SK-N-SH treated with all-trans-retinoic acid at 6 μM for 48 hours (cell line): ENCODE data around the gene PMVK.

Source experiments
- ATAC-seq: fragments of 200-7000 bp; cut with Tn5 transposase; 3 replicates; pipeline ENCODE4 v1.9.1; 2020; ENCODE audit warnings: mild to moderate bottlenecking, moderate library complexity
- ARNTL ChIP-seq: fragments of 450-650 bp; formaldehyde crosslinking; IDR thresholded peaks from 2 replicates; pipeline ENCODE4 v1.5.0; 2020; ENCODE audit warnings: low read depth, mild to moderate bottlenecking, moderate library complexity, borderline replicate concordance
- BACH2 ChIP-seq: fragments of 250-450 bp; sonication (Bioruptor Pico); IDR thresholded peaks from 2 replicates; pipeline ENCODE4 v1.9.0; 2021; ENCODE audit warnings: mild to moderate bottlenecking, borderline replicate concordance
- CSDC2 ChIP-seq: fragments of 250-450 bp; sonication (Bioruptor Pico); IDR thresholded peaks from 2 replicates; pipeline ENCODE4 v1.5.0; 2020; ENCODE audit warnings: mild to moderate bottlenecking, moderate library complexity
- GLIS3 ChIP-seq: fragments of 250-450 bp; sonication (Bioruptor Pico); IDR thresholded peaks from 2 replicates; pipeline ENCODE4 v1.5.0; 2020; ENCODE audit warnings: mild to moderate bottlenecking, moderate library complexity
- ISL1 ChIP-seq: fragments of 250-450 bp; sonication (Bioruptor Pico); IDR thresholded peaks from 2 replicates; pipeline ENCODE4 v2.1.2; 2022; ENCODE audit warnings: mild to moderate bottlenecking, moderate library complexity
- OSR1 ChIP-seq: fragments of 250-450 bp; sonication (Bioruptor Pico); IDR thresholded peaks from 2 replicates; pipeline ENCODE4 v1.8.0; 2022; ENCODE audit warnings: moderate library complexity, mild to moderate bottlenecking, inconsistent platforms
- PPARA ChIP-seq: fragments of 250-450 bp; sonication (Bioruptor Pico); IDR thresholded peaks from 2 replicates; pipeline ENCODE4 v1.5.0; 2020; ENCODE audit warnings: mild to moderate bottlenecking, borderline replicate concordance
- RARB ChIP-seq: fragments of 250-450 bp; sonication (Bioruptor Pico); IDR thresholded peaks from 2 replicates; pipeline ENCODE4 v1.8.0; 2021; ENCODE audit warnings: mild to moderate bottlenecking, moderate library complexity
- SNAI2 ChIP-seq: fragments of 250-450 bp; sonication (Bioruptor Pico); IDR thresholded peaks from 2 replicates; pipeline ENCODE4 v1.5.0; 2020; ENCODE audit warnings: mild to moderate bottlenecking, moderate library complexity
- TCF4 ChIP-seq: fragments of 250-450 bp; sonication (Bioruptor Pico); IDR thresholded peaks from 2 replicates; pipeline ENCODE4 v1.8.0; 2021; ENCODE audit warnings: mild to moderate bottlenecking, moderate library complexity, borderline replicate concordance
- TOX ChIP-seq: fragments of 250-450 bp; sonication (Bioruptor Pico); IDR thresholded peaks from 2 replicates; pipeline ENCODE4 v1.8.0; 2021; ENCODE audit warnings: mild to moderate bottlenecking, moderate library complexity, borderline replicate concordance
- ZC3H10 ChIP-seq: fragments of 250-450 bp; sonication (Bioruptor Pico); IDR thresholded peaks from 2 replicates; pipeline ENCODE4 v1.5.1; 2021; ENCODE audit warnings: mild to moderate bottlenecking, moderate library complexity
- ZNF565 ChIP-seq: fragments of 450-650 bp; formaldehyde crosslinking; conservative IDR thresholded peaks from 2 replicates; pipeline ENCODE4 v1.5.0; 2020; ENCODE audit warnings: low read depth, mild to moderate bottlenecking, moderate library complexity
- ZNF70 ChIP-seq: fragments of 450-650 bp; formaldehyde crosslinking; IDR thresholded peaks from 2 replicates; pipeline ENCODE4 v1.5.0; 2020; ENCODE audit warnings: mild to moderate bottlenecking, moderate library complexity
- ZNF8 ChIP-seq: fragments of 450-650 bp; formaldehyde crosslinking; IDR thresholded peaks from 2 replicates; pipeline ENCODE4 v1.5.0; 2020; ENCODE audit warnings: mild to moderate bottlenecking, moderate library complexity
- TF ChIP-seq, protein P1 (sequence below): fragments of 250-450 bp; sonication (Bioruptor Pico); IDR thresholded peaks from 2 replicates; pipeline ENCODE4 v1.5.1; 2021; ENCODE audit warnings: mild to moderate bottlenecking, moderate library complexity
- TF ChIP-seq, protein P2 (sequence below): fragments of 250-450 bp; sonication (Bioruptor Pico); IDR thresholded peaks from 2 replicates; pipeline ENCODE4 v1.8.0; 2021; ENCODE audit warnings: low read depth, mild to moderate bottlenecking, moderate library complexity, borderline replicate concordance
- TF ChIP-seq, protein P3 (sequence below): fragments of 250-450 bp; sonication (Bioruptor Pico); IDR thresholded peaks from 2 replicates; pipeline ENCODE4 v1.8.0; 2020; ENCODE audit warnings: mild to moderate bottlenecking, moderate library complexity, borderline replicate concordance
- TF ChIP-seq, protein P4 (sequence below): fragments of 250-450 bp; sonication (Bioruptor Pico); IDR thresholded peaks from 2 replicates; pipeline ENCODE4 v1.5.0; 2020; ENCODE audit warnings: mild to moderate bottlenecking, moderate library complexity
- TF ChIP-seq, protein P5 (sequence below): fragments of 250-450 bp; sonication (Bioruptor Pico); IDR thresholded peaks from 2 replicates; pipeline ENCODE4 v1.5.1; 2020; ENCODE audit warnings: low read depth, mild to moderate bottlenecking, moderate library complexity

Gene PMVK

DNA sequence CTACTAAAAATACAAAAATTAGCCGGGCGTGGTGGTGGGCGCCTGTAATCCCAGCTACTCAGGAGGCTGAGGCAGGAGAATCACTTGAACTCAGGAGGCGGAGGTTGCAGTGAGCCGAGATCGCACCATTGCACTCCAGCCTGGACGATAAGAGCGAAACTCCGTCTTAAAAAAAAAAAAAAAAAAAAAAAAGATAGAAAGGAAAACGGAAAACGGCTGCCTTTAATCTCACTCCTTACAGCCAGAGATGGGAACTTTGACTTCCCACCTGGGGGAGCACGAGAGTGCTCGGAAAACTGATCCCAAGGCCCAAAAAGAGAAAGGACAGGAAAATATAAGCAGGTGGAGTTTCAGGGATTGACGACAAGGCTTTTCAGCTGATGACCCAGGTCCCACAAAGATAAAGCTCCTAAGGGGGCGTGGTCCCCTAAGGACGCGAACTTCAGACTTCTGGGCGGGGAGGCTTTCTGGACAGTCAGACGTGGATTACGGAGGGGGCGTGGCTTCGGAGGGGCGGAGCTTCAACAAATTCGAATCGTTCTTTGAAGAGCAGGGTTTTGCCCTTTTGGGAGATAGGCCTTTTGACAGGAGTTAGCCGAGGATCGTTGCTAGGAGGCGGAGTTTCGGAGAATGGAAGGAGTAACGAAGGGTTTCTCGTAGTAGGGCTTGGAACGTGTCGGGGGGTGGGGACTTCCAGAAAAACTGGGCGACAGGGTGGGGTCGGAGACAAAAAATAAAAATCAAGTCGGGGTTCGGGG is 37.0 kb upstream of the PMVK start:
- ATAC-seq = peak; percentile 25
- TF ChIP-seq, protein P1, sequence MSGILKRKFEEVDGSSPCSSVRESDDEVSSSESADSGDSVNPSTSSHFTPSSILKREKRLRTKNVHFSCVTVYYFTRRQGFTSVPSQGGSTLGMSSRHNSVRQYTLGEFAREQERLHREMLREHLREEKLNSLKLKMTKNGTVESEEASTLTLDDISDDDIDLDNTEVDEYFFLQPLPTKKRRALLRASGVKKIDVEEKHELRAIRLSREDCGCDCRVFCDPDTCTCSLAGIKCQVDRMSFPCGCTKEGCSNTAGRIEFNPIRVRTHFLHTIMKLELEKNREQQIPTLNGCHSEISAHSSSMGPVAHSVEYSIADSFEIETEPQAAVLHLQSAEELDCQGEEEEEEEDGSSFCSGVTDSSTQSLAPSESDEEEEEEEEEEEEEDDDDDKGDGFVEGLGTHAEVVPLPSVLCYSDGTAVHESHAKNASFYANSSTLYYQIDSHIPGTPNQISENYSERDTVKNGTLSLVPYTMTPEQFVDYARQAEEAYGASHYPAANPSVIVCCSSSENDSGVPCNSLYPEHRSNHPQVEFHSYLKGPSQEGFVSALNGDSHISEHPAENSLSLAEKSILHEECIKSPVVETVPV (CRISPR knock-in tag) = no peak
- TF ChIP-seq PPARA (CRISPR knock-in tag) = no peak

DNA sequence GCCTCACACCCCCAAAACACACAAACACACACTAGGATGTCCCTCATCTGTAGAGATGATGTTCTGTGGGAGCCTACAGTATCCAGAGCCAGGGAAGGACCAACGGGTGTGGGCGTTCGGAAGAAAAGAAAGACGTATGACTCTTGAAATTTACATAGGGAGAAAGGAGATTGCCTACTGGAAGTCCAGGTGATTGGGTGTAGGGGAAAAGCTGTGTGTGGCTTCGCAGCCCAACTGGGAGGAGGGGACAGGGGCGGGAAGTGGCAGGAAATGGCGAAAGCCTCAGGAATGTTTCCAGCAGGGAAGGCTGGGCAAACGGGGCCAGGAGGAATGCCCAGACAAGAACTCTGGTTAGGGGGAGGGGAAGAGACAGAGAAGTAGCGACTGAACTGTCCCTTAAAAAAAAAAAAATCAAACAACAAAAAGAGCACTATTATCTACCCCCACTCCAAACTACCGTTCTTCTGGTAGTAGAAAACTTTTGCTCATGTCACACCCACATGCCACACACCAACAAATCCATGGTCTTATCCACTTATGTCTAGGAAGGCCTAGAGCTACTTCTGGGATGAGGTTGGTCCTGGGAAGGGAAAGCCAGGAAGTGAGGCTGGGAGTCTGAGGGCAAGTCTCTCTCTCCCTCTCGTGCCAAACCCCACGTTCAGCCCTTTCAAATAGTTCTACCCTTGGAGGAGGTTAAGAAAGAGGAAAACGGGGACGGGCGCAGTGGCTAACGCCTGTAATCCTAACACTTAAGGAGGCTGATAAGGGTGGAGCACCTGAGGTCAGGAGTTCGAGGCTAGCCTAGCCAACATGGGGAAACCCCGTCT is 36.2 kb upstream of the PMVK start:
- ATAC-seq = peak; percentile 36
- TF ChIP-seq, protein P2, sequence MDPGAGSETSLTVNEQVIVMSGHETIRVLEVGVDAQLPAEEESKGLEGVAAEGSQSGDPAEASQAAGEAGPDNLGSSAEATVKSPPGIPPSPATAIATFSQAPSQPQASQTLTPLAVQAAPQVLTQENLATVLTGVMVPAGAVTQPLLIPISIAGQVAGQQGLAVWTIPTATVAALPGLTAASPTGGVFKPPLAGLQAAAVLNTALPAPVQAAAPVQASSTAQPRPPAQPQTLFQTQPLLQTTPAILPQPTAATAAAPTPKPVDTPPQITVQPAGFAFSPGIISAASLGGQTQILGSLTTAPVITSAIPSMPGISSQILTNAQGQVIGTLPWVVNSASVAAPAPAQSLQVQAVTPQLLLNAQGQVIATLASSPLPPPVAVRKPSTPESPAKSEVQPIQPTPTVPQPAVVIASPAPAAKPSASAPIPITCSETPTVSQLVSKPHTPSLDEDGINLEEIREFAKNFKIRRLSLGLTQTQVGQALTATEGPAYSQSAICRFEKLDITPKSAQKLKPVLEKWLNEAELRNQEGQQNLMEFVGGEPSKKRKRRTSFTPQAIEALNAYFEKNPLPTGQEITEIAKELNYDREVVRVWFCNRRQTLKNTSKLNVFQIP = 0 out of 2 replicates have a peak, but pooled peaks have one; percentile 73
- TF ChIP-seq, protein P3, sequence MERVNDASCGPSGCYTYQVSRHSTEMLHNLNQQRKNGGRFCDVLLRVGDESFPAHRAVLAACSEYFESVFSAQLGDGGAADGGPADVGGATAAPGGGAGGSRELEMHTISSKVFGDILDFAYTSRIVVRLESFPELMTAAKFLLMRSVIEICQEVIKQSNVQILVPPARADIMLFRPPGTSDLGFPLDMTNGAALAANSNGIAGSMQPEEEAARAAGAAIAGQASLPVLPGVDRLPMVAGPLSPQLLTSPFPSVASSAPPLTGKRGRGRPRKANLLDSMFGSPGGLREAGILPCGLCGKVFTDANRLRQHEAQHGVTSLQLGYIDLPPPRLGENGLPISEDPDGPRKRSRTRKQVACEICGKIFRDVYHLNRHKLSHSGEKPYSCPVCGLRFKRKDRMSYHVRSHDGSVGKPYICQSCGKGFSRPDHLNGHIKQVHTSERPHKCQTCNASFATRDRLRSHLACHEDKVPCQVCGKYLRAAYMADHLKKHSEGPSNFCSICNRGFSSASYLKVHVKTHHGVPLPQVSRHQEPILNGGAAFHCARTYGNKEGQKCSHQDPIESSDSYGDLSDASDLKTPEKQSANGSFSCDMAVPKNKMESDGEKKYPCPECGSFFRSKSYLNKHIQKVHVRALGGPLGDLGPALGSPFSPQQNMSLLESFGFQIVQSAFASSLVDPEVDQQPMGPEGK (CRISPR knock-in tag) = no peak
- TF ChIP-seq ZNF70 (CRISPR knock-in tag) = no peak
- TF ChIP-seq RARB = 0 out of 2 replicates have a peak, but pooled peaks have one; percentile 3
- no peak for TF ChIP-seq ZNF8 (CRISPR knock-in tag)
- TF ChIP-seq OSR1 (CRISPR knock-in tag) = 0 out of 2 replicates have a peak, but pooled peaks have one; percentile 13
- TF ChIP-seq TOX (CRISPR knock-in tag) = peak; percentile 60; the same call in 1 of the 2 replicates
- TF ChIP-seq, protein P4, sequence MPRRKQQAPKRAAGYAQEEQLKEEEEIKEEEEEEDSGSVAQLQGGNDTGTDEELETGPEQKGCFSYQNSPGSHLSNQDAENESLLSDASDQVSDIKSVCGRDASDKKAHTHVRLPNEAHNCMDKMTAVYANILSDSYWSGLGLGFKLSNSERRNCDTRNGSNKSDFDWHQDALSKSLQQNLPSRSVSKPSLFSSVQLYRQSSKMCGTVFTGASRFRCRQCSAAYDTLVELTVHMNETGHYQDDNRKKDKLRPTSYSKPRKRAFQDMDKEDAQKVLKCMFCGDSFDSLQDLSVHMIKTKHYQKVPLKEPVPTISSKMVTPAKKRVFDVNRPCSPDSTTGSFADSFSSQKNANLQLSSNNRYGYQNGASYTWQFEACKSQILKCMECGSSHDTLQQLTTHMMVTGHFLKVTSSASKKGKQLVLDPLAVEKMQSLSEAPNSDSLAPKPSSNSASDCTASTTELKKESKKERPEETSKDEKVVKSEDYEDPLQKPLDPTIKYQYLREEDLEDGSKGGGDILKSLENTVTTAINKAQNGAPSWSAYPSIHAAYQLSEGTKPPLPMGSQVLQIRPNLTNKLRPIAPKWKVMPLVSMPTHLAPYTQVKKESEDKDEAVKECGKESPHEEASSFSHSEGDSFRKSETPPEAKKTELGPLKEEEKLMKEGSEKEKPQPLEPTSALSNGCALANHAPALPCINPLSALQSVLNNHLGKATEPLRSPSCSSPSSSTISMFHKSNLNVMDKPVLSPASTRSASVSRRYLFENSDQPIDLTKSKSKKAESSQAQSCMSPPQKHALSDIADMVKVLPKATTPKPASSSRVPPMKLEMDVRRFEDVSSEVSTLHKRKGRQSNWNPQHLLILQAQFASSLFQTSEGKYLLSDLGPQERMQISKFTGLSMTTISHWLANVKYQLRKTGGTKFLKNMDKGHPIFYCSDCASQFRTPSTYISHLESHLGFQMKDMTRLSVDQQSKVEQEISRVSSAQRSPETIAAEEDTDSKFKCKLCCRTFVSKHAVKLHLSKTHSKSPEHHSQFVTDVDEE (CRISPR knock-in tag) = no peak
- TF ChIP-seq, protein P5, sequence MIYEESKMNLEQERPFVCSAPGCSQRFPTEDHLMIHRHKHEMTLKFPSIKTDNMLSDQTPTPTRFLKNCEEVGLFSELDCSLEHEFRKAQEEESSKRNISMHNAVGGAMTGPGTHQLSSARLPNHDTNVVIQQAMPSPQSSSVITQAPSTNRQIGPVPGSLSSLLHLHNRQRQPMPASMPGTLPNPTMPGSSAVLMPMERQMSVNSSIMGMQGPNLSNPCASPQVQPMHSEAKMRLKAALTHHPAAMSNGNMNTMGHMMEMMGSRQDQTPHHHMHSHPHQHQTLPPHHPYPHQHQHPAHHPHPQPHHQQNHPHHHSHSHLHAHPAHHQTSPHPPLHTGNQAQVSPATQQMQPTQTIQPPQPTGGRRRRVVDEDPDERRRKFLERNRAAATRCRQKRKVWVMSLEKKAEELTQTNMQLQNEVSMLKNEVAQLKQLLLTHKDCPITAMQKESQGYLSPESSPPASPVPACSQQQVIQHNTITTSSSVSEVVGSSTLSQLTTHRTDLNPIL (CRISPR knock-in tag) = no peak
- TF ChIP-seq SNAI2 (CRISPR knock-in tag) = no peak
- no peak for TF ChIP-seq ZNF565
- TF ChIP-seq ARNTL (CRISPR knock-in tag) = no peak
- TF ChIP-seq BACH2 (CRISPR knock-in tag) = no peak
- TF ChIP-seq ISL1 (CRISPR knock-in tag) = no peak
- TF ChIP-seq GLIS3 (CRISPR knock-in tag) = no peak
- TF ChIP-seq, protein P1 (CRISPR knock-in tag) = no peak
- TF ChIP-seq ZC3H10 (CRISPR knock-in tag) = peak; percentile 30; the same call in 1 of the 2 replicates
- TF ChIP-seq CSDC2 (CRISPR knock-in tag) = no peak
- TF ChIP-seq TCF4 (CRISPR knock-in tag) = no peak
